Heart left ventricle (tissue), 16 donors: ENCODE data around the gene SDF2L1. TPM values are rescaled to one million over a fixed set of nuclear protein-coding genes. Genes with fewer than 3 reads are reported as not detected.

Experiments
- ATAC-seq, 4 donors: fragments of 200-7000 bp; cut with Tn5 transposase; one replicate each; pipeline ENCODE4 v1.9.1; 2020 to 2022; ENCODE audit warnings: moderate library complexity in 4 of 4, mild to moderate bottlenecking in 3 of 4, moderate number of reproducible peaks in 1 of 4
- DNase-seq, 5 donors: peaks; one replicate each; pipeline ENCODE4 v3.0.0-alpha.2; 2020
- H3K27ac ChIP-seq, 12 donors: fragments of 200-600 bp; sonication (generic) in 4 of 12; one replicate each; pipeline versions ENCODE4 v1.5.0 to v1.8.0; 2016 to 2022; ENCODE audit warnings: mild to moderate bottlenecking in 2 of 12
- H3K27me3 ChIP-seq, 9 donors: fragments of 200-600 bp; sonication (generic) in 2 of 9; one replicate each; pipeline versions ENCODE4 v1.5.1 to v1.8.0; 2016 to 2022; ENCODE audit warnings: mild to moderate bottlenecking in 3 of 9
- H3K36me3 ChIP-seq, 9 donors: fragments of 200-600 bp; sonication (generic) in 2 of 9; one replicate each; pipeline versions ENCODE4 v1.5.0 to v1.8.0; 2018 to 2022; ENCODE audit warnings: mild to moderate bottlenecking in 2 of 9
- H3K4me1 ChIP-seq, 12 donors: fragments of 200-600 bp; sonication (generic) in 4 of 12; one replicate each; pipeline versions ENCODE4 v1.5.0 to v1.8.0; 2016 to 2022; ENCODE audit warnings: mild to moderate bottlenecking in 3 of 12
- H3K4me3 ChIP-seq, 12 donors: fragments of 200-600 bp; sonication (generic) in 4 of 12; one replicate each; pipeline versions ENCODE4 v1.5.0 to v1.8.0; 2017 to 2022; ENCODE audit warnings: mild to moderate bottlenecking in 9 of 12, moderate library complexity in 4 of 12
- H3K9me3 ChIP-seq, 12 donors: fragments of 200-600 bp; sonication (generic) in 4 of 12; one replicate each; pipeline versions ENCODE4 v1.5.0 to v1.8.0; 2016 to 2022; ENCODE audit warnings: mild to moderate bottlenecking in 1 of 12
- CTCF ChIP-seq, 12 donors: fragments of 200-600 bp; sonication (generic) in 4 of 12; IDR thresholded peaks; one replicate each; pipeline versions ENCODE4 v1.5.0 to v1.8.0; 2018 to 2022; ENCODE audit warnings: antibody characterized with exemption in 12 of 12, mild to moderate bottlenecking in 5 of 12
- POLR2A ChIP-seq, 2 donors: fragments of 450-650 bp; IDR thresholded peaks; one replicate each; pipeline ENCODE4 v1.6.1; 2017; ENCODE audit warnings: antibody characterized with exemption in 2 of 2, mild to moderate bottlenecking in 2 of 2, moderate library complexity in 2 of 2
- WGBS, 4 donors: extraction: QIAGEN DNeasy Blood & Tissue Kit in 2 of 4; methylation state at CpG; one replicate each; pipeline versions ENCODE4 v1.1.5 to v1.1.7; 2013 to 2018; 5-methylcytosine and 5-hydroxymethylcytosine counted together
- intact Hi-C, 10 donors: fragments of 100-400 bp; cut with DNase I; formaldehyde crosslinking; loops; one replicate each; pipeline versions ENCODE4 v1.11.1 to v1.14.2; 2022
- polyA plus RNA-seq, 2 donors: library from polyadenylated mRNA; stranded (reverse); fragments of 200-250 nt; gene quantifications; one replicate each; pipeline ENCODE4 v1.2.3, GENCODE V29; 2013
- total RNA-seq, 9 donors: library from RNA; depleted of rRNA in 2 of 9; stranded (reverse); fragments of >200 nt in 2 of 9; fragmentation: NEBNext Ultra II Directional in 3 of 9; extraction: Animal tissue kit (Norgen Biotek cat#: 25700) in 3 of 9; gene quantifications; one replicate each; pipeline versions ENCODE4 v1.1.0 to v1.2.4, GENCODE V29; 2016 to 2023
- donor health status: ischemic (EF 13 %, LVEDD 7.1; RV severe dilation, severe dysfunction).
- donor health status: healthy with polysubstance abuse.
- donor health status: DM: no; HTN: yes; CAD: no.
- donor health status: DM: no; HTN: no; CAD: no.
- donor health status: ischemic (EF 25% LVEDD 6.9; RV normal size, moderate dysfunction).
- donor health status: ischemic (EF 25% LVEDD 5.7; RV mildly dilated, moderate dysfunction).
- donor health status: healthy.
- donor health status: DM: yes; HTN: yes; CAD: no.
- donor health status: ischemic (EF 35%, LVEDD 5.7; RV mildly dilated, moderate dysfunction).
- donor health status: nonischemic (EF 11% LVEDD 7.7; RV severe dilation, severe dysfunction).
- donor health status: DM: yes; HTN: yes; CAD: no.
- donor health status: PGD.
- donor health status: ischemic (EF 29% LVEDD 5.4; RV normal size, mild dysfunction).
- donor health status: nonischemic (EF 23%, LVEDD 6.1; RV moderate dilation, normal function).

SDF2L1 gene
- total and polyA plus RNA-seq, 11 donors: 14.1 to 226 (median 24.5) TPM

- ATAC-seq (no peak), DNase-seq (no peak)
- H3K4me1 ChIP-seq: peaks cover 0 to 24% (median 13%) of the 10 kb centered on the region in 12 donors
- TF ChIP-seq POLR2A (IDR thresholded peaks at IDR 0.05): no peak
- TF ChIP-seq CTCF (IDR thresholded peaks at IDR 0.05): no peak
- no peak overlapping the region for H3K4me3 ChIP-seq
- H3K9me3 ChIP-seq: no peaks in the 10 kb centered on the region
- H3K36me3 ChIP-seq: peaks cover 0 to 7% (median 0%) of the 10 kb centered on the region in 9 donors
- no peak overlapping the region for H3K27ac ChIP-seq
- intact Hi-C loops: loop anchor here in 1 of 10 donors (10.0 kb wide), 1 partner anchor 55 kb away; no protein-coding TSS in a partner anchor
- WGBS, 4 donors: 74 to 82% (median 76%) methylated on average over 4 of the region's 4 CpGs
- no peaks in the 10 kb centered on the region for H3K27me3 ChIP-seq
Observed at GRCh38 chr22:21639359-21639758, 2.7 kb upstream of the SDF2L1 start.

DNA sequence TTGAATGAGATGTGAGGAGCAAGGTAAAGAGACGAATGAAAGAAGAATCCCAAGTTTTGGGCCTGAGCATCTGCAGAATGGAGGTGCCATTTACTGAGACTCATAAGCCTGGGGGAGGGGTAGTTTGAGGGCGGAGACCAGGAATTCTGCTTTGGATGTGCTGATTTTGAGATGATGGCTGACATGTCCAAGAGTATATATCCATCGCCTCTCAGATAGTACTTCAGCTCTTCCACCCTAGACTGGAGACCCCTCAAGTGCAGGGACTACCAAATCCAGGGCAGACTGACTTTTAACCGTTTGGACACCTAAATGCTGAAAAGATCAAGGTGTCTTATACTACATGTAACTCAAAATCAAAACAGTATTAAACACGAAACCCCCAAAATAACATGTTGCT lies 1.3 kb upstream of the SDF2L1 start:
- peaks cover 0 to 16% (median 8%) of the 10 kb centered on the region in 9 donors for H3K36me3 ChIP-seq
- WGBS, 4 donors: 85 to 94% (median 89%) methylated on average over 5 of the region's 5 CpGs
- H3K4me3 ChIP-seq: no peak overlapping the region
- TF ChIP-seq CTCF (IDR thresholded peaks at IDR 0.05) (no peak), POLR2A (IDR thresholded peaks at IDR 0.05) (no peak)
- no peaks in the 10 kb centered on the region for H3K27me3 ChIP-seq
- H3K27ac ChIP-seq: no peak overlapping the region
- H3K4me1 ChIP-seq: peaks cover 0 to 24% (median 13%) of the 10 kb centered on the region in 12 donors
- intact Hi-C loops: no loop called here
- no peaks in the 10 kb centered on the region for H3K9me3 ChIP-seq
- DNase-seq (no peak), ATAC-seq (no peak)

GRCh38 chr22:21641417-21641788 lies 699 bp upstream of the SDF2L1 start:
- Histone ChIP-seq H3K4me1 (peaks cover 0 to 26% (median 13%) of the 10 kb centered on the region in 12 donors), H3K36me3 (peaks cover 0 to 20% (median 8%) of the 10 kb centered on the region in 9 donors), H3K27me3 (no peaks in the 10 kb centered on the region), H3K27ac (peak overlapping the region in 11 of 12 donors; percentile 19 to 76 (median 66)), H3K9me3 (no peaks in the 10 kb centered on the region), H3K4me3 (peak overlapping the region; percentile 15 to 87 (median 74))
- TF ChIP-seq POLR2A (IDR thresholded peaks at IDR 0.05) (no peak), CTCF (IDR thresholded peaks at IDR 0.05) (peak in 10 of 12 donors; percentile 10 to 55 (median 36))
- WGBS, 4 donors: 2 to 7% (median 6%) methylated on average over 8 to 9 of the region's 9 CpGs
- peak; percentile 24 to 55 (median 43) for ATAC-seq
- DNase-seq: peak in 1 of 5 donors; percentile 45
- intact Hi-C loops: no loop called here

GRCh38 chr22:21642584-21643448 lies 714 bp downstream of the SDF2L1 start:
- peak overlapping the region; percentile 44 to 87 (median 74) for H3K4me3 ChIP-seq
- TF ChIP-seq POLR2A (IDR thresholded peaks at IDR 0.05) (peak in 1 of 2 donors; percentile 11), CTCF (IDR thresholded peaks at IDR 0.05) (peak in 8 of 12 donors; percentile 27 to 59 (median 48))
- no peaks in the 10 kb centered on the region for H3K27me3 ChIP-seq
- DNase-seq (peak in 2 of 5 donors; percentile 49 to 72), ATAC-seq (peak in 1 of 4 donors; percentile 11)
- peaks cover 0 to 31% (median 14%) of the 10 kb centered on the region in 12 donors for H3K4me1 ChIP-seq
- WGBS, 4 donors: 1 to 3% (median 2%) methylated on average over 32 to 56 of the region's 56 CpGs
- intact Hi-C loops: no loop called here
- H3K27ac ChIP-seq: peak overlapping the region in 8 of 12 donors; percentile 60 to 76 (median 64)
- peaks cover 0 to 22% (median 8%) of the 10 kb centered on the region in 9 donors for H3K36me3 ChIP-seq
- no peaks in the 10 kb centered on the region for H3K9me3 ChIP-seq
